GM21447 (cell line): ENCODE measurements around the gene FAM170B.

Experiments
- ATAC-seq: cut with Tn5 transposase; IDR thresholded peaks from one replicate; pipeline ENCODE4 v1.9.1; 2021; ENCODE audit not compliant: unreplicated experiment

Gene FAM170B

DNA sequence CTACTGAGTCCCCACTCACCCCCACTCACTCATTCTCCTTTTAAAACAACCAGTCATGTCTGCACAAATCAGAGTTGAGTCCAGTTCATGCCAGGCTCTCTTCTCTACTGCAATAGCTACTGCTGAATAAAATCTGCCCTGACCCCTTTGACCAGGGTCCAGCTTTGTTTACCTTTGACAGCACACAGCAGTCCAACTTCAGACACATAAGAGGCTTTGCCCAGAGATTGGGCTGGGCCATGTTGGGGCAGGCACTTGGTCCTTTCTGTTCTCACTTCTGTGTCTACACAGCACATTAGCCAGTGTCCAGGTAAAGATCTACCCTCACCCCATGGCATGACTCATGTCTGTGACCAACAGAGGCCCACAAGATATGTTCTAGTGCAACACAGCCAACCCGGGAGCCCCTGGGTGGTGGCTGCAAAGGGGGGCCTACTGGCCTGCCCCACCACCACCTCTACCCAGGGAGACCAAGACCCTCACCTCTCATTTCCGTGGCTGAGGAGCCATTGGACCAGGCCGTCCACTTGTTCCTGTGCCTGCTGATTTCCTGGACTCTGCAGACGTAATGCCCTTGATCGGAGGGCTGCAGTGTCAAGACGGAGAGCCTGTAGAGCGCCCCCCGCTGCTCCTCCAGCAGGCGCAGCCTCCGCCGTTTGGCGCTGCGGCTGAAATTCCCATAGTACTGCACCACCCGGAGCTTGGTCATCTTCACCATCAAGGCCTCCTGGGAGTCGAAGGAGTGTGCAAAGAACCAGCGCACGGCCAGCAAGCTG is 26.5 kb downstream of the FAM170B start:
- no peak for ATAC-seq

DNA sequence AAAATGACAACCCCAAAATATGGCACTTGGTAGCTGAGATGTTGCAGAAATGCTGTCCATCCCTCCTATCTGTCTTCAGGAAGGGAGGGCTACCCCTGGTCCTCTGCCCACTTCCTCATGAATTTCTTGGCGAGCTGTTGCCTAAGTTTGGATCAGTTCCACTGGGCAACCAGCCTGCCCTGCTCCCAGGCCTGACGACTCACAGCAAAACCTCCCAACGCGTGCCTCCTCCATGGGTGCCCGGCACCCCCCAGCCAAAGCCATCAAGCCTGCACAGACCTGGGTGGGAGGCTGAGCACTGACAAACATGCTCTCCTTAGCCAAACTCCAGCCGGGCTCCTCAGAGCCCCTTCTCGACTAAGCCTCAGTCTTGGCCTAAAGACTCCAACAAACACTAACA is 27.4 kb downstream of the FAM170B start:
- no peak for ATAC-seq

DNA sequence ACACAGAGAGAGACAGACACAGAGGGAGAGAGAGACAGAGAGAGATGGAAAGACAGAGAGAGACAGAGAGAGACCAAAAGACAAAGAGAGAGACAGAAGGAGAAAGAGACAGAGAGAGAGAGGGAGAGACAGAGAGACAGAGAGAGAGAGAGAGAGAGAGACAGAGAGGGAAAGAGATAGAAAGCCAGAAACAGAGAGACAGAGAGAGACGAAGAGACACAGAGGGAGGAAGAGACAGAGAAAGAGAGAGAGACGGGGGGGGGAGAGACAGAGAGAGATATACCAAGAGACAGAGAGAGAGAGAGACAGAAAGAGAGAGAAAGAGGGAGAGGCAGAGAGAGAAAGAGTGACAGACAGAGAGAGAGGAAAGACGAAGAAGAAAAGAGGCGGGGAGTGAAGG is 28.7 kb downstream of the FAM170B start:
- no peak for ATAC-seq

DNA sequence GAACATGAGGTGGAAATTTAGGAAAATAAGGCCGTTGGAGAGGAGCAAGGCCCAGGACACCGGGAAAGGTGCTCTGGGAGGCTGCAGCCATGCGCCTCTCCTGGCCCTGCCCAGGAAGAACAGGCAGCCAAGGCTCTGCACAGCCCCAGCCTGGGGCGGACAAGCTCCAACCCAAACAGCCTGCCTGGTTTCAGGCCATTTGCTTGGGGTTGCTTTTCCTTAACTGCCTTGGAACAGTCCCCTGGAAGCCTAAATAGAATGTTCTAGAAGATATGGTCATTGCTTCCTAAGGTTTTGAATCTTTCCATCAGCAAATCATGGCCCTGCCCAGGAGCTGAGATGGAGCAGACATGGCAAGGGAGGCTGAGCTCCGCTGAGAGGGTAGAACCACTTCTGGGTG is 29.5 kb downstream of the FAM170B start:
- no peak for ATAC-seq

DNA sequence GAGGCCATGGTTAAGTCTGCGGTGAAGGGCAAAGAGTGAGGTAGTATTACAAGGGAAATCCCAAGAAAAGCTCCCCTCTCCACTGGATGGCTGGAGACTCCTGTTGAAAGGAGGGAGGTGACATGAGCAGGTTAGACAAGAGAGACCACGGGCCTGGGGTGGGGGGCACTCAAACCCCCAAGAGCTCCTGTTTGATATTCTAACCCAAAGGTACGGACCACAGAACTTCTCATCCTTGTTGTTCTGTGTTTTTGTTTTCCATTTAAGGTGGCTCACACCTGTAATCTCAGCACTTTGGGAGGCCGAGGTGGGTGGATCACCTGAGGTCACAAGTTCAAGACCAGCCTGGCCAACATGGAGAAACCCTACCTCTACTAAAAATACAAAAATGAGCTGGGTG is 30.1 kb downstream of the FAM170B start:
- no peak for ATAC-seq

DNA sequence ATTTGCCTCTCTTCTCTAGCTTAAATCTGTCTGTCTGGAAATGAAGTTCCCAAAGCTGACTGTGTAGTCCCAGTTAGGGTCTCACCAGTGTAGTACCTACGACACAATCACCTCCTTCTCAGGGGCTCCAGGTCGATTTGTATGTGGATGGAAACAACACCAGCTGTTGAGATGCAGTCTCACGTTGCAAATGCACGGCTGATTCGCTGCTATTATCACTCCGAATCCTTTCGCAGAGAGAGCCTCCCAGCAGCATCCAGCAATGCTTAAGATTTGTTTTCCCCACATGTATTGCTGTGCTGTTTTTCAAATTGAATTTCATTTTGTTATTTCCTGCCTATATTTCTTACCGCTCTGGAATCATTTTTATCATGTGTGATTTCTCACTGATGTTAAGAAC is 34.8 kb downstream of the FAM170B start:
- no peak for ATAC-seq

DNA sequence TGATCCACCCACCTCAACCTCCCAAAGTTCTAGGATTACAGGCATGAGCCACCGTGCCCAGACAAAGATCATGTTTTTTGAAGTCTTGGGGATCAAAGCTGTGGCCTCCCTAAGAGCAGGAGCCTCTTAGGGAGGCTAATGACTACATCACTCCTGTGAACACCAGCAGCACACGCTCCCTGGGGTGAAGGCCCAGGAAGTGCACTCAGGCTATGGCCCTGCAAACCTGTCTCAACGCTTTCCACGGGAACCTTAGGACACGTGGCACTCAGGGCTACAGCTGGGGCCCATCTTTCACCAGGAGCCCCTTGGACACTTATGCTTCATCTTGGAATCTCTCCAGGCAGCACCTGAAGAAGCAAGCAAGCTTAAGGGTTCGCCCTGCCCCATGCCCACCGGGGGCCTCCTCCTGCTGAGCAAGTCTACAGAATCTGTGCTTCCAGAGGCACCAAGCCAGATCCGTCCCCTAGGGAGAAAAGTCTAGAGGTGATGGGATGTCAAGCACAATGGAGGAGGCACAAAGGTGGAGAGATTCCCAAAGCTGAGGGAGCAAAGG is 36.9 kb downstream of the FAM170B start:
- ATAC-seq, result no peak

DNA sequence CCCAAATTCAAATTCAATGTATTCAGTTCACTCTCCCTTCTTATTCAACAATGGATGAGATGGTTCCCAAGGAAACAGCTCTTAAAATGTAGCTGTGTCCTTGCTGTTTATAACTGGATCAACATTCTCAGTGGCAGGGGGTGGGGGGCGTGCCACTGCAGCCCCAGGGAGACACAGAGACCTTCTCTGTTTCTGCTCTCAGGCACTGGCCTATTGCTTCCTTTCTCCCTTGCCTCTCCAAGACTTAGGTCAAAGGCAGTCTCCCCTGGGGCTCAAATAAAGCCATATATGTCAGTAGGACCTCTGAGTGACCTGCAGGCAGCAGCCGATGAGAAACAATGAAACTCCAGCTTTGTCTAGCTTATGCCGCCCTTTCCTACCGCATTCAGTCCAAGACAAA is 39.2 kb downstream of the FAM170B start:
- no peak for ATAC-seq

DNA sequence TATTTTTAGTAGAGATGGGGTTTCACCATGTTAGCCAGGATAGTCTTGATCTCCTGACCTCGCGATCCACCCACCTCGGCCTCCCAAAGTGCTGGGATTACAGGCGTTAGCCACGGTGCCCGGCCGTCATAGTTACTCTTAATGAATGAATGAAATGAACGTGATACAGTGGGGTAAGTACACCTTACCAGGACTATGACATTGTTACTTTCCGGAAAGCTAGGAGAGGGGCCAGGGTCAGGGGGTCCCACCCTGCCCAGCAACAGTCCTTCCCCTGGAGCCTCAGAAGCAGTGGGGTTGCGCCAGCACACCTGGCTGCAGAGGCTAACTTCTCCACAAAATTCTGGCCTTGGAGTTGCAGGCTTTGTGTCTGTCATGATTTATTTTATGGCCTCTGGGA is 39.9 kb downstream of the FAM170B start:
- no peak for ATAC-seq

DNA sequence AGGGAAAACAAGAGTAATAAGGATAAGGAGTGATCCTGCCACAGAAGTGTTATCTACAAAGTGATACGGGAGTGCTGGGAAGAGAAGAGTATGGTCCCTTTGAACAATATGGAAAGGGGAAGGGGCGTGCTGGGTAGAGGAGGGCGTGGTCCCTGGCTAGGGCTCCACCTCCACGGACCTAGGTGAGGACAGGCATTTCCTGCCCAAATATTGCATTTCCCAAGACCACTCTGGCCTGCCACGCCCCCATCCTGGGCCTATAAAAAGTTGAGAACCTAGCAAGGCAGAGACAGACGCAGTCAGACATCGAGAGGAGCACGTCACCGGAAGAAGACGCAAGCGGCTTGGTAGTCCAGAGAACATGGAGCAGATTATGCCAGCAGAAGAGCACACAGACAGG is 41.3 kb downstream of the FAM170B start:
- no peak for ATAC-seq

DNA sequence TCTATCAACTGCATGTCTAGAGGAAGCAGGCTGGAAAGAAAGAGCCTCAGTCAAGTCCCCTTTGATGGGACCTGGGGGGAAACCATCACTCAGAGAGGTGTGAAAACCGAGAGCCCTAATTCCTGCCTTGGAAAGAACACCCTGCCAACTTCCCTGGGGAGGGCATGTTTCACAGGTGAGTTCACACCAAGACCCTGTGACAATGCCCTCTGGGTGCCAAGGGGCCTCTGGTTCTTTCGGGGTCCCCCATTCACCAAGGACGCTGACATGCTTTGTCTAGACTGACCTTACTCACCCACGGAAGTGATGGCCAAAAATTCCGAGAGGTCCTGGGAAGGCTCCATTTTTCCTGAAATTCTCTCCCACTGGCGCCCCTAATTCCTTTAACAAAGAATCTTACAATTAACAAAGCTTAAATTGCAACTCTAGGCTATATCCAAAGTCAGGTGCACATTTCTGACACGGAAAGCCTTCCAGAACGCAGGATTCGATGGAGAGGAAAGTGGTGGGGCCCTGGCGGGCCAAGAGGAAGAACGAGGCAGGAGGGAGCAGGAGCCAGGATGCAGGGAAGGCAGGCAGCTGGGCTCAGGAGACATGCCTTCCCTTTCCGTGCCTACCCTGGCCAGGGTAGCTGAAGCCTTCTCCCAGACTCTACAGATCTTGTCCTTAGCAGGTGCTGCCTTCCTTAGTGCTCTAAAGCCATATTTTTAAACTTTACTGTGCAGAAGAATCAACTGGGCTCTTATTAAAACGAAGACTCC is 42.2 kb downstream of the FAM170B start:
- no peak for ATAC-seq

DNA sequence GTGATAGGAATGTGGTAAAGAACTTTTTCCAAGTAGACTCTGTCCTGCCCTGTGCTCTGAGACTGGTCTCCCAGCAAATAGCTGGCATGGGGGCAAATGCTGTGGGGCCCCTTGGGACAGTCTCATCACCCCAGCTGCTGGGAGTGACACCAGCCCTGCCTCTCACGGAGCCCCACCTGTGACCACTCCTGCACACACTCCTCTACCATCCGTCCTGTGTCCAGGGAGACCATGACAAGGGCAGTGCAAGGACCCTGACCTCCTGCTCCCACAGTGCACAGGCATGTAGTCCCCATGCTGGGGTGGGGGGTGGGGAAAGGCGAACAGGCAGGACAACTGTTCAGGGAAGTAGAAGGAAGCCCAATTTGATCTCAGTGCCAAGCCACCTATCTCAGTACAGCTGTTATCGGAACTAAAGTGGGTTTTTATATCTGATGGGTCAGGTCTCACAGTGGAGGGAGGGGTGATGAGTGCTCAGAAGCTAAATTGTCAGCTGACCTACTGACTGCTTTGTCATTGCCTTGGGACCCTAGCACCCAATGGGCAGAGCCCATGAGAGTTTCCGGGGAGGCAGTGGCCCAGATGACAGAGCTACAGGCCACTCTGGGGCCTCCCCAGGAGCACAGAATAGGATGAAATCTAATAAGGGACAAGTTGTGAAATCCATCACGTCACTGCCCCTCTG is 43.0 kb downstream of the FAM170B start:
- ATAC-seq, result no peak

DNA sequence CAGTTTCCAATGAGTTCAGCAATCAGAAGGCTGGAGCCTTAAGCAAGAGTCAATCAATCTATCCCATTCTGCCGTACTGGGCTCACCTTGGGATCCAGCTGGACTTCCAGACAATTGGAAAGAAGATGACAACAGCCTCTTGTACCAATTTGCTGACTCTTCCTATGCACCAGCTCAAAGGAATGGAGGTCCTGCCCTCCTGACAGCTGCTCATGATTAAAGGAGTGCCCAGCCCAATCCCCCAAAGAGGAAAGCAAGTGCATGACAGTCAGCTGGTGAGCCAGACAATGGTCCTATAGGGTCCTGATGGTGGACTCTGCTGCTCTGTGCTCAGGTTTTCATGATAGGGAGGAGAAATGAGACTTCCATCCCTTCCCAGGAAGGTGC is 43.6 kb downstream of the FAM170B start:
- ATAC-seq, result no peak

DNA sequence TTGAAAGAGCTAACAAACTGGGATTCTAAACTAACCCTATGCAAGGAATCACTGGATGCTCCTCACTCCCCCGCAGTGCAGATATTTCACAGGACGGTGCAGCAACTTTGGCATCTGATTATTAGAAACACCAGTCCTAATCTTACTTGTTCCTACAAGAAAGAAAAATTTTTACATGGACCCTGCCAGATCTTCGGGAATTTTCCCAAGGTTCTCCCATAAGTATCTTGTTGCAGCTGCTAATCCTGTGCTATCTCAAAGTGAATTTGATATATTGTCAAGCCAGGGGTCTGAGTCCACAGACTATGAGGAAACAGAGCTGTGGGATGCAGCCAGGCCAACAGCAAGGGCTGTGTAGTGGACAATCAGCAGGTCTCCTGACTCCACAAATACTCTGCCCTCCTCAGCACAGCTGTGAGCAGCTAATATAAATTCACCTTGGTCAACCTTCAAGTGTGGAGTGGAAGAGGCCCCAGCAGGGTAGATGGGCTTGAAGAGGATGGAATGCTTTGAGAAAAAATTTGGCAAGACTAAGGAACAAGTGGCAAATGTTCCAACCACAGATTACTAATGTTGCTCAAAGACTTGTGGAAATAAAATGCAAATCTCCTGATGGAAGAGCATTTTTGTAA is 44.1 kb downstream of the FAM170B start:
- no peak for ATAC-seq

DNA sequence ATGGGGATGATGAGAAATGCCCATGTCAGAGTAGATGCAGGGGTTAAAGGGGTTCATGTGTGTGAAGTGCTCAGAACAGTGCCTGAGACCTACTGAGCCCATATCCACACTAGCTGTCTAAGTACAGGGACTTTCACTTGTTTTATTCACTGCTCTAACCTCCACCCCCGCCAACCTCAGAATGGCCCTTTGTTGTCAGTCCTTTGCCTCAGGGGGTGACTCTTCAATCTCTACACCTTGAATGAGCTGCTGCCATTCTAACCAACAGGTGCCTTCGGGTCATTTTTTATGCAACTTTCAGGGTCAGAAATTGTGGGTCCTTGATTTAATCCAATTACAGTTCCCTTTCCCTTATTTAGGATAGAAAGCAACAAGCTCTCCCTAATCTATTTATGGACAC is 44.7 kb downstream of the FAM170B start:
- no peak for ATAC-seq

DNA sequence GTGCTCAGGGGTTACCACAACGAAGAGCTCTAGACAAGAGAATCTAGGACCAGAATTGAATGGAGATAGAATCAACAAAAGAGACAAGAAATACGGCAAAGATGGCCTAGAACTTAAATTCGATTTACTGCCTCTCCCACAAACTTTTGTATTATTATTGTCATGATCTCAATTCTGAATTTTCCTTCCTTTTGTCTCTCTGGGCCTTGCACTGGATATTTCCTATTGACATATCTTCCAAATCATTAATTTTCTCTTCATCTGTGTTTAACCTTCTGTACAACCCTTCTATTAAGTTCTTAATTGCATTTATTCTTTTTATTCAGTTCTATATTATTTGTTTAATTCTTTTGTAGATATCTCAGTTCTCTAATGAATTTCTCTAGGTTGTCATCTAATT is 46.9 kb downstream of the FAM170B start:
- no peak for ATAC-seq

DNA sequence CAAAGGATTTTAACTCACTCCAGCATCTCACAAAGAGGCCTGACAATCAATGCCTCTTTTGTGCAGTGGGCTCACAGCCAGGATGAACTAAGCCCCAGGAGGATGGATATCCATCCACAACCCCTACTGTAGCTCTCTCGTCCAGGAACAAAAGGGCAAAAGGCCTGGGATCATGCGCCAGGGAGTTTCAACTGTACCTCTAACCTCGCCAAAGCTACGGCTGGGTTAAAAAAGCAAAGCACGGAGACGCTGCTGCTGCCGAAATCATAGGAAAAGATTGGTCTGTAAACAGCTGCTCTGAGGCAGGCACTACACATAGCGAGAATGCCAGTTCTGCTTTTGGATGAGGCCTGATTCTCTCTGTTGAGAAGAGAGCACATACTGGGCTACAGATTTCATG is 50.6 kb downstream of the FAM170B start:
- ATAC-seq, result no peak

DNA sequence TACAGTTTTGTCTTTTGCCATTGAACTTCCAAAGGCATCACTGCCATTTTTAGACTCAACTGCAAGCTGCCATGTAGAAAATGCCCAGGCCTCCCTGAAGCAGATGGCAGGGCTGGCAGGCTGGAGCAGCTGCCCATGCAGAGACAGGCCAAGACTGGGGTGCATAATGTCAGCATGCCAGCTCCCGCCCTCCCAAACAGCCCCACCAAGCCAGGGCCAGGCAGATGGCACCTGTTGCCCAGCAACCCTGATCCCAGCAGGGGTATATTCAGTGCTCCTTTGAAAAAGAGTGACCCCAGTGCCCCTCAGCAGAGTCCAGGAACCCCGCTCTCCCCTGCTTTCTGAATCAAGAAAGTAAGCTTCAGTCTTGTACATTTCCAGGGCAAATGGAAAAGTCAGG is 51.1 kb downstream of the FAM170B start:
- no peak for ATAC-seq

DNA sequence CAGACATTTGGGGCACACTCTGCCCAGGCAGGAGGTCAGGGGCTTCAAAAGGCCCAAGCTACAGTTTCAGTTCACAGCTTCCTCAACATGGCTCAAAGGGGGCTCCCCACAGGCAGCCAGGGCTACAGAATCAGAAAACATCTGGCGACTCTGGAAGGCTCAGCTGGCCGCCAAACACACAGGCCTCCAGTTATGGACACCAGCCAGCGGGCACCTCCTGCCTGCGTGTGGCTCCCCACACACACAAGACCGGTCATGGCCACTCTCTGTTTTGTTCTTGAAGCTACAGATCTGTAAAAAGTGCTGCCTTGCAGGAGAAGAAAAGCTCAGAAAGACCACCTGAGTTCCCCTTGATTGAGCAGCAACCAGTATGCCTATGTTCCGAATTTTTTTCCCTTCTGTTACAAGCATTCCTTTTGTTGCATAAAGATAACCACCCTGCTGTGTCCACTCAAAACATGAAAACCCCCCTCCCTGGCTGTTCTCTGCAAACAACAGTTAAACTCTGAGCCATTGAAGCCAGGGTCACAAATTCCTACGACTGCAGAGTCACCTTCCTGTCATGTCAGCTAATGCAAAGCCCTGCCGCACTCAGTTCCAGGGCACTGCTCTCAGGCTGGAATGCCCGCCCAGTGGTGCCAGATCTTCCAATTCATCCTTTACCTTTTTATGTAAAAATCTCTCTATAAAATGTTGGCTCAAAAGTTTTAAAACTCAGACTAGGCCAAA is 52.1 kb downstream of the FAM170B start:
- ATAC-seq, result no peak
